PC-3 (cell line): Measurements from ENCODE around the gene HS2ST1. TPM values are rescaled to one million over a fixed set of nuclear protein-coding genes. Genes with fewer than 3 reads are reported as not detected.

Experiments used
- ATAC-seq: fragments of 200-7000 bp; cut with Tn5 transposase; 2 replicates; pipeline ENCODE4 v1.9.1; 2020; ENCODE audit warnings: mild to moderate bottlenecking, moderate library complexity
- BruUV-seq: library from RNA; stranded (reverse); fragments of 400-500 nt; replicated peaks from 2 replicates; lab custom pipeline; 2021; lab: Mats Ljungman, UMichigan
- CTCF ChIA-PET: fragments of 300-600 bp; sonication (Branson Sonifier 250); formaldehyde crosslinking; loops from one replicate; lab custom pipeline; 2022; ENCODE audit warnings: antibody characterized with exemption; lab: Charles Lee
- POLR2A ChIA-PET: fragments of 300-600 bp; sonication (Branson Sonifier 250); formaldehyde crosslinking; loops from one replicate; lab custom pipeline; 2022; ENCODE audit warnings: antibody characterized with exemption; ENCODE audit not compliant: unreplicated experiment; lab: Charles Lee
- DNase-seq: peaks from one replicate; pipeline ENCODE4 v3.0.0-alpha.2; 2015
- H2AFZ ChIP-seq: fragments of 300-600 bp; sonication (generic); 2 replicates; pipeline ENCODE4 v1.6.0; 2016; ENCODE audit warnings: antibody characterized with exemption, low read length
- H3F3A ChIP-seq: fragments of 300-600 bp; sonication (generic); one replicate; pipeline ENCODE4 v1.6.0; 2017; ENCODE audit warnings: antibody characterized with exemption, low read length, control low read depth, mild to moderate bottlenecking; ENCODE audit not compliant: unreplicated experiment
- H3K27ac ChIP-seq: fragments of 300-600 bp; sonication (generic); 2 replicates; pipeline ENCODE4 v1.5.1; 2016; ENCODE audit warnings: mild to moderate bottlenecking, low read length
- H3K27me3 ChIP-seq: fragments of 300-600 bp; sonication (generic); 2 replicates; pipeline ENCODE4 v1.6.1; 2016; ENCODE audit warnings: low read length, mixed read lengths
- H3K36me3 ChIP-seq: fragments of 300-600 bp; sonication (generic); 2 replicates; pipeline ENCODE4 v1.6.1; 2016; ENCODE audit warnings: low read depth, mixed run types, low read length, mixed read lengths
- H3K4me1 ChIP-seq: fragments of 300-600 bp; sonication (generic); 2 replicates; pipeline ENCODE4 v1.5.1; 2016; ENCODE audit warnings: low read length; ENCODE audit not compliant: insufficient read depth
- H3K4me2 ChIP-seq: fragments of 300-600 bp; sonication (generic); 2 replicates; pipeline ENCODE4 v1.6.0; 2016; ENCODE audit warnings: low read length
- H3K4me3 ChIP-seq: fragments of 300-600 bp; sonication (generic); 2 replicates; pipeline ENCODE4 v1.5.1; 2016; ENCODE audit warnings: mild to moderate bottlenecking, low read length, mixed read lengths
- H3K79me2 ChIP-seq: fragments of 300-600 bp; sonication (generic); 2 replicates; pipeline ENCODE4 v1.6.1; 2017; ENCODE audit warnings: low read length, mixed read lengths
- H3K9ac ChIP-seq: fragments of 300-600 bp; sonication (generic); 2 replicates; pipeline ENCODE4 v1.6.0; 2016; ENCODE audit warnings: mild to moderate bottlenecking, low read length
- H3K9me2 ChIP-seq: fragments of 300-600 bp; sonication (generic); replicated peaks from 2 replicates; pipeline ENCODE4 v1.6.1; 2016; ENCODE audit warnings: mixed run types, low read length, mixed read lengths
- H3K9me3 ChIP-seq: fragments of 300-600 bp; sonication (generic); 2 replicates; pipeline ENCODE4 v1.6.1; 2016; ENCODE audit warnings: low read length, mixed read lengths
- H4K20me1 ChIP-seq: fragments of 300-600 bp; sonication (generic); 2 replicates; pipeline ENCODE4 v1.6.1; 2016; ENCODE audit warnings: low read length, mixed read lengths
- CTCF ChIP-seq: fragments of 300-600 bp; sonication (generic); conservative IDR thresholded peaks from 2 replicates; pipeline ENCODE4 v1.5.1; 2017; ENCODE audit warnings: antibody characterized with exemption, low read depth, mild to moderate bottlenecking, low read length
- EZH2 ChIP-seq: fragments of 300-600 bp; sonication (generic); IDR thresholded peaks from one replicate; pipeline ENCODE4 v1.6.1; 2017; ENCODE audit warnings: antibody characterized with exemption, mild to moderate bottlenecking, low read length; ENCODE audit not compliant: unreplicated experiment
- EZH2phosphoT487 ChIP-seq: fragments of 300-600 bp; sonication (generic); IDR thresholded peaks from 2 replicates; pipeline ENCODE4 v1.6.1; 2018; ENCODE audit warnings: mild to moderate bottlenecking, antibody characterized with exemption, low read length, borderline replicate concordance
- intact Hi-C: fragments of 100-400 bp; cut with micrococcal nuclease; formaldehyde crosslinking; loops from 2 replicates; pipeline ENCODE4 v1.9.0; 2023
- total RNA-seq: library from RNA; depleted of rRNA; stranded (reverse); fragments of >200 nt; gene quantifications from 2 replicates; pipeline ENCODE4 v1.2.3, GENCODE V29; 2014

Gene HS2ST1
- total RNA-seq, 1 experiment from 2014 or later: 15.3 TPM

GRCh38 chr1:87144316-87144895 lies 230.0 kb downstream of the HS2ST1 start:
- Histone ChIP-seq H3K36me3 (no peaks in the 10 kb centered on the region), H4K20me1 (no peaks in the 10 kb centered on the region), H3K9ac (no peak overlapping the region), H3K4me2 (no peak overlapping the region), H2AFZ (no peak overlapping the region), H3K27ac (no peak overlapping the region), H3K79me2 (no peaks in the 10 kb centered on the region), H3K27me3 (no peaks in the 10 kb centered on the region), H3K9me3 (no peaks in the 10 kb centered on the region), H3K4me1 (peaks cover 1% of the 10 kb centered on the region; the same call in 1 of the 2 replicates), H3K4me3 (no peak overlapping the region), H3F3A (no peaks in the 10 kb centered on the region), H3K9me2 (no peaks in the 10 kb centered on the region)
- intact Hi-C loops: no loop called here
- BruUV-seq: no TSS peak
- ChIA-PET CTCF (no interaction called here), POLR2A (no interaction called here)
- ATAC-seq (no peak), DNase-seq (no peak)
- TF ChIP-seq EZH2phosphoT487 (no peak), CTCF (no peak), EZH2 (no peak)

- TF ChIP-seq CTCF (no peak), EZH2phosphoT487 (no peak), EZH2 (no peak)
- DNase-seq (no peak), ATAC-seq (no peak)
- H2AFZ ChIP-seq: no peak overlapping the region
- H3K9ac ChIP-seq: no peak overlapping the region
- no peaks in the 10 kb centered on the region for H4K20me1 ChIP-seq
- H3K36me3 ChIP-seq: no peaks in the 10 kb centered on the region
- H3K9me3 ChIP-seq: no peaks in the 10 kb centered on the region
- no peaks in the 10 kb centered on the region for H3F3A ChIP-seq
- H3K4me2 ChIP-seq: no peak overlapping the region
- H3K4me1 ChIP-seq: peaks cover 6% of the 10 kb centered on the region; the same call in 1 of the 2 replicates
- POLR2A ChIA-PET: no interaction called here
- H3K79me2 ChIP-seq: no peaks in the 10 kb centered on the region
- H3K4me3 ChIP-seq: no peak overlapping the region
- H3K9me2 ChIP-seq: no peaks in the 10 kb centered on the region
- BruUV-seq: no TSS peak
- no peaks in the 10 kb centered on the region for H3K27me3 ChIP-seq
- H3K27ac ChIP-seq: no peak overlapping the region
- intact Hi-C loops: no loop called here
- CTCF ChIA-PET: no interaction called here
Measured at GRCh38 chr1:87144981-87145380, 230.5 kb downstream of the HS2ST1 start.

DNA sequence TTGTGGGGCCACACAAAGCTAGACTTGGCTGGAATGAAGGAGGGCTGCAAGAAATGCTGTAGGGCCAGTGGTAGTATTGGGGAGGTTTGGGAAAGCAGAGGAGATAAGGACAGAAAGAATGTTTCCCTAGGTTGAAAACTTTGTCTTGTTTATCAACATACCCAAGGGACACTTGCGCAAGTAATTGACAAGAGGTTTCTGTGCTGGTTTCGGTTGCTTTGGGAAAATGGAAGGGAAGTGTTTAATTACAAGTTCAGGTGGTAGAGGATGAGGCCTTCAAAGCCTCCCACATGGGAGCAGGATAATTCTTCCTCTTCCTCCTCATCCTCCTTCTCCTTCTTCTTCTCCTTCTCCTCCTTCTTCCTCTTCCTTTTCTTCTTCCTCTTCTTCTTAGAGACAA lies 232.1 kb downstream of the HS2ST1 start:
- Histone ChIP-seq H3K9me3 (no peaks in the 10 kb centered on the region), H4K20me1 (no peaks in the 10 kb centered on the region), H3K4me3 (no peak overlapping the region), H2AFZ (no peak overlapping the region), H3K79me2 (no peaks in the 10 kb centered on the region), H3F3A (no peaks in the 10 kb centered on the region), H3K27me3 (no peaks in the 10 kb centered on the region), H3K9me2 (no peaks in the 10 kb centered on the region), H3K36me3 (no peaks in the 10 kb centered on the region), H3K4me1 (peaks cover 6% of the 10 kb centered on the region; the same call in 1 of the 2 replicates), H3K27ac (no peak overlapping the region), H3K9ac (no peak overlapping the region), H3K4me2 (no peak overlapping the region)
- DNase-seq (no peak), ATAC-seq (no peak)
- no TSS peak for BruUV-seq
- intact Hi-C loops: no loop called here
- CTCF ChIA-PET: no interaction called here
- POLR2A ChIA-PET: no interaction called here
- TF ChIP-seq CTCF (no peak), EZH2 (no peak), EZH2phosphoT487 (no peak)
